GM19025 (cell line): ENCODE results near the gene AZGP1.
A peak's percentile ranks its signal among the peaks of the same experiment; 100 is the strongest.
"Not testable (repeated sequence)": the region's sequence is repeated elsewhere in the genome, so short reads cannot be mapped to it uniquely, and the experiment has no call there.

Experiments
- ATAC-seq: cut with Tn5 transposase; IDR thresholded peaks from one replicate; pipeline ENCODE4 v1.9.1; 2021; ENCODE audit warnings: mild to moderate bottlenecking, low read depth, moderate library complexity; ENCODE audit not compliant: unreplicated experiment

AZGP1 gene

DNA sequence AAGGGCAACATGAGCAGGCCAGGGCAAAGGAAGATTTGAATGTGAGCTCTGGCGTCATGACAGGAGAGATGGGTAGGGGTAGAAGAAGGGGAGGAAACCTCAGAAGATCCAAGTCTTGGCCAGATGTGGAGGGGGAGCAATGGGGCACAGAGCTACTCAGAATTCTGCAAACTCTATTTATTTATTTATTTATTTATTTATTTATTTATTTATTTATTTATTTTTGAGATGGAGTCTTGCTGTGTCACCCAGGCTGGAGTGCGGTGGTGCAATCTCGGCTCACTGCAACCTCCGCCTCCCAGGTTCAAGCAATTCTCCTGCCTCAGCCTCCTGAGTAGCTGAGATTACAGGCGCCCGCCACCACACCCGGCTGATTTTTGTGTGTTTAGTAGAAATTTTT is 21.2 kb downstream of the AZGP1 start:
- ATAC-seq: not testable (repeated sequence)

DNA sequence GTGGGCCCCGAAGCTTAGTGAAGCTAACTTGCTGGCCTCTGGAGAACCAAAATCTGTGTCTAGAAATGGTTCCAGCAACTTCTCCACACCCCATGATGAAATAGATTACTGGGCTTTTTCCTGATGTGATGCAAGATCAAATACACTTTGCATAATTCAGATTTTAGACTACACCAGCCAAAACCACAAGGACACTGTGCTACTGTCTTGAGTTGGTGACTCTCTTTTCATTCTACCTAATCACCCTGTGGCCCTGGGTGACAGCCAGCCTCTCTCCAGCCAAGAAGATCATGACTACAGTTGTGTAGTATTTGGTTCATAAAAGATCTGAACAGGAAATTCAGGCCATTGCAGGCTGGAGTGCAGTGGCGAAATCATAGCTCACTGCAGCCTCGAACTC is 22.2 kb downstream of the AZGP1 start:
- ATAC-seq: no peak

DNA sequence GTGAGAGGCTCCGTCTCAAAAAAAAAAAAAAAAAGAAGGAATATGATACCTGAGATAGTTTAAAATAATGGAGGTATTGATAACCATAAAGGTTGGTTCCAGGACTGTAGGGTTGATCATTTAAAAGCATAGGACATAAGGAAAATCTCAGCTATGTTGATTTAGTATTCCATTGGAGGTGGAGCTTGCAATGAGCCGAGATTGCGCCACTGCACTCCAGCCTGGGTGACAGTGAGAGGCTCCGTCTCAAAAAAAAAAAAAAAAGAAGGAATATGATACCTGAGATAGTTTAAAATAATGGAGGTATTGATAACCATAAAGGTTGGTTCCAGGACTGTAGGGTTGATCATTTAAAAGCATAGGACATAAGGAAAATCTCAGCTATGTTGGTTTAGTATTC is 23.2 kb downstream of the AZGP1 start:
- not testable (repeated sequence) for ATAC-seq

DNA sequence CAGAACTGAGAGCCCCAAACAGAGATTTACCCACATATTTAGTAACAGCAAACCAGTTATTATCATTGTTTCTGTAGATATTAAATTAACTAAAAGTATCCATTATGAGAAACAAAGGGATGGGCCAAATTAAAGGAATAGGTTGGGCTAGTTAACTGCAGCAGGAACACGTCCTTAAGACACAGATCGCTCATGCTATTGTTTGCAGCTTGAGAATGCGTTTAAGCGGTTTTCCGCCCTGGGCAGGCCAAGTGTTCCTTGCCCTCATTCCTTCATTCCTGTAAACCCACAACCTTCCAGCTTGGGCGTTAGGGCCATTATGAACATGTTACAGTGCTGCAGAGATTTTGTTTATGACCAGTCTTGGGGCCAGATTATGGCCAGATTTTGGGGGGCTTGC is 25.0 kb downstream of the AZGP1 start:
- not testable (repeated sequence) for ATAC-seq

- ATAC-seq: no peak
Observed at GRCh38 chr7:99949645-99950228, 26.1 kb downstream of the AZGP1 start.

- ATAC-seq: no peak
Observed at GRCh38 chr7:99947608-99948007, 28.2 kb downstream of the AZGP1 start.

- ATAC-seq: no peak
Observed at GRCh38 chr7:99944497-99945070, 31.2 kb downstream of the AZGP1 start.

DNA sequence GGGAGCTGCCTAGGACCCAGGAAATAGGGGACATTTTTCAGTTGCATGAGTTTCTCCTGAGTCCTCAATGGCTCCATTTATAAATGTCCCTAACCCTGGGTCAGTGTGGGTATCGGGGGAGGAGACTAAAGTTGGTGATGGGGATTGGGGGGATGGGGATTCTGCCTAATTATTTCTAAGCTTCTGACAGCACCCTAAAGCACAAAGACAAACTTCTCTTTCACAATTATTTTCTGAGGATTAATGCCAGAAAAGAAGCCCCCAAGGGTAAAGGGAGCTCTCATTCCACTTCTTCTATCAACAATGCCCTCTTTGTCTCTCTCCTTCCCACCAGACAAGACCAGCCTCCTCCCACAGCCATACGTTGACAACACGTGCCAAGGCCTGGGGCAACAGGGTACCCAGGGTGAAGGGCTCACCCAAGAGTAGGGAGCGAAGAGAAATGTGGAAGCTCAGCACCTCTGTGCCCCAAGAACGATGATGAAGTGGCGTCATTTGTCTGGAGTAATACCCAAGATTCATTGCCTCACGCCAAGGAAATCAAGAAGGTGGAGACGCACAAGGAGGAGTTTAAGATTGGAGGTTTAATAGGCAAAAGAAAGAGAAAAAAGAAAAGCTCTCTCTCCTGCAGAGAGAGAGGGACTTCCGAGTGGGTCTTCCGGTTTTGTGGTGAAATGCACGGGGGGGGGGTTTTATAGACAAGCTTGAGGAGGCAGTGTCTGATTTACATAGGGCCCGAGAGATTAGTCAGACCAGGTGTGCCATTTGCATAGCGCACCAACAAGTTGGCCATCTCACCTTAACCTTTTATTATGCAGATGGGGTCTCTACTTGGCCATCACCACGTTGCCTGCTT is 32.0 kb downstream of the AZGP1 start:
- no peak for ATAC-seq

- ATAC-seq: no peak
Observed at GRCh38 chr7:99938296-99938695, 37.5 kb downstream of the AZGP1 start.

DNA sequence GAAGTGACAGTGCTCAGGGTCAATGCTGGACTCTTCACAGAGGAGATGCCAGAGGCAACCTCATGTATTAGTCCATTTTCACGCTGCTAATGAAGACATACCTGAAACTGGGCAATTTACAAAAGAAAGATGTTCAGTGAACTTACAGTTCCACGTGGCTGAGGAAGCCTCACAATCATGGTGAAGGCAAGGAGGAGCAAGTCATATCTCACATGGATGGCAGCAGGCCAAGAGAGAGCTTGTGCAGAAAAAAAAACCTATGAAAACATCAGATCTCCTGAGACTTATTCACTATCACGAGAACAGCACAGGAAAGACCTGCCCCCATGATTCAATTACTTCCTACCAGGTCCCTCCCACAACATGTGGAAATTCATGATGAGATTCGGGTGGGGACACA is 40.8 kb downstream of the AZGP1 start:
- not testable (repeated sequence) for ATAC-seq

DNA sequence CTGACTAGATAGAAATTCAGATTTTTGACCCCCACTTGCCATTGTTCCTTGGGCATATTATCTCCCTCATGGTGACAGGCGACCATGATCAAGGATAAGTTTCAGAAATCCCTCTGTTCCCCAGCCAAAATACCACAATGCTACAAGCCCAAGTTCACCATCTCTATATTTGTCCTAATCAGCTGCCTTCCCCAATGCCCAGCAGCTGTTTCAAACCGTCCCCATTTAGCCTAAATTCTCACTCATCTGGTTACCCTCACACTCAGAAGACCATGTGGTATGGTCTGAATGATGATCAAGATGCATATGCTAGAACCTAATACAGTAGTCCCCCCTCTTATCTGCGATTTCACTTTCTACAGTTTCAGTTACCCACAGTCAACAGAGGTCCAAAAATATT is 45.5 kb downstream of the AZGP1 start:
- ATAC-seq: no peak

DNA sequence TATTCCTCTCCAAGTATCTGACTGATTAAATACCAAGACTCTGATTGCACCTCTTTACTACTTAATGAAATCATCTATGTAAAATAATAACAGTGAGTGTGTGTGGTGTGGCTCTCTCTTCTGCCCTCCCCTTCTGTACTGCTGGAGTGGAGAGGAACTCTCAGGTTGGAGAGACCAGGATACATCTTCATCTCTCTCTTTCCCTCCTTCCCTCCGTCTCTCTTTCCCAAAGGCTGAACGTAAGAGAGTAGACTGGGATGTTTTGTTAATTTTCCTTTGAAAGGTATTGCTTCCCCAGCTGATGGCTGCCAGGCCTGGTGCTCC is 46.1 kb downstream of the AZGP1 start:
- ATAC-seq: no peak

DNA sequence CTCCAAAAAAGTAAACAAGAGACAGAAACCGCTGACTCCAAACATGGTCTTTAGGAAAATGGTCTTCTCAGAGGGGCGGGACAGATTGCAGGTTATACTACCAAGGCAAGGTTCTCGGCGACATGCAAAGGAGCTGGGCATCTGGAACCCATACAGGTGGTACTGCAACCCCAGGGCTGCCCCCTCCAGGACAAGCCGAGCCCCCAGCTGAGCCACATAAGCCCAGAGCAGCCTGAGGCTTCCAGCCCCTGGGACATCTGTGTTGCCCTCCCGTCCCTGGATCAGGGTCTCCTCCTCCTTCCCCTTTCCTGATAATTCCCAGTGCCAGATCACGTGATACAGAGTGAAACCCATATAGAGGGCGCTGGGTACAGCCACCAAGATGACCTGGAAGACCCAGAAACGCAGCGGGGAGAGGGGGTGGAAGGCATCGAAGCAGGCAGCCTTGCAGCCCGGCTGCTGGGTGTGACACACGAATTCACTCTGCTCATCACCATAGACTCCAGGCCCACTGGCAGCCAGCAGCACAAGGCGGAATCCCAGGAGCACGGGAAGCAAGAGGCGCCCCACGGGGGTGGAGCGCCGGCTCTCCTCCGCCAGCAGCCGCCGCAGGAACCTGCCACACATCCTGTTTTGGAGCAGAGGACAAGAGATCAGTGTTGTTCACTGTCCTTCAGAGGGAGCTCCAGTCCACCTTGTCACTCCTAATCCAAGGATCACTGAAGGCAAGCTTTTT is 46.7 kb downstream of the AZGP1 start, which contains the start of gene GJC3:
Gene GJC3 (minus strand): TSS at position 627 of the 736 bp plus-strand sequence. CDS start 0 bp downstream, at position 627.
- ATAC-seq: no peak

DNA sequence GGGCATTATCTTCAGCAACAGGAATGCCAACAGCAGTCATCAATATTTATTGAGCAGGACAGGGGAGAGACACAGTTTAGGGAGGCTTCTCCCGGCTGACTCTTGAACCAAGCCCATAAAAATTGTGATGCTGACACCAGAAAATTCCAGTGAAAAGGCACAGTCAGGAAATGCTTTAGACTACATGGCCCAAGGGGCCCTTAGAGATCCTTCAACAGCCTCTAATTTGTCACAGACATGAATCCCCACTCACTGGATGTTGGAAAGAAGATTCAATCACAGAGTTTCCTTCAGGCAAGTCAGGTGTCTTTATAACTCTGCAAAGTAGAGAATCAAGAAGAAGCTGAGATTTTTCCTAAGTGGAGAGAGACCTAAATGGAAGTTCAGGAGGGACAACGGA is 47.6 kb downstream of the AZGP1 start:
- ATAC-seq: no peak

DNA sequence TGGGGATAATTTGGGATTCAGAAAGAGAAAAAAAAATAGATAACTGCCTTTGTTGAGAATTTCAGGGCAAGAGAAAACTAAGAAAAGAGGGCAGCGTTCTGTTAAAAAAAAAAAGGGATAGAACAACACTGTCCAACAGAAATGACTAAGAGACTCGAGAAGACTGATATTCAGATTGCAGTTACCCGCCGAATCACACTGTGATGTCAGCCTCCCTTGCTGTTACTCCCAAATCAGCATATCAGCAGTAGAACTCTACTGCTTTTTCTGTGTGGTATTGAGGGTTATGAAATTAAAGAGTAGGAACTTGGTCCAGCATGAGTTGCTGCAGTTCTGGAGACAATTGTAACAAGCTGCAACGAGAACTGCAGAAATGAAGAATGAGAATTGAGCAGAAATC is 48.3 kb downstream of the AZGP1 start:
- no peak for ATAC-seq

DNA sequence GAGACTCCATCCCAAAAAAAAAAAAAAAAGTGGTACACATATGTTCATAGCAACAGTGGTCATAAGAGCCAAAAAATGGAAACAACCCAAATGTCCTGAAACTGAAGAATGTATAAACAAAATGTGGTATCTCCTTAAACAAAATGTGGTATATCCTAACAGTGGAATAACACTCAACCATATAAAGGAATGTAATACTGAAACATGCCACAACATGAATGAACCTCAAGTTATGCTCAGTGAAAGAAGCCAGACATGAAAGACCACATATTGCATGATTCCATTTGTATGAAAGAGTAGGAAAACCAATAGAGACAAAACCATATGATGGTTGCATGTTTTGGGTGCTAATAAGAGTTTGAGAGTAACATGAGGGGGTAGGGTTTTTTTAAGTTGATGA is 49.5 kb downstream of the AZGP1 start:
- no peak for ATAC-seq

DNA sequence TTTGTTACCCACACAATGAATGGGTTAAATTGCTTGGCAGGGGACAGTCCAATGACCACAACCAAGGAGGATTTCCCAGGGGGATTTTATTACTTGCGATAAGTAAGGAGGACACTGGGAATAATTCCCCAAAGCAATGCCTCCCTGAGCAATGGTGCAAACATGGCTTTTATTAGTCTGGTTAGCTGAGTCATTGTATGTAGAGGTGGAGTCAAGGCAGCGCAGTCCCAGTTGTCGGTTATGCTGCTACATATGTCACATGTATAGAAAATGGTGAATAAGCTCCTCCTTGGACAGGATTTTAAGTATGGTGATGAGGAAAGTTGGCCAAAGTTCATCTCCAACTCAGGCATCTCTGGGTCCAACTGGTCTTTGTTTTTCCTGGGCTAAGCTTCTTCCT is 52.6 kb downstream of the AZGP1 start:
- no peak for ATAC-seq

- ATAC-seq: no peak
Observed at GRCh38 chr7:99920149-99920548, 55.7 kb downstream of the AZGP1 start.

DNA sequence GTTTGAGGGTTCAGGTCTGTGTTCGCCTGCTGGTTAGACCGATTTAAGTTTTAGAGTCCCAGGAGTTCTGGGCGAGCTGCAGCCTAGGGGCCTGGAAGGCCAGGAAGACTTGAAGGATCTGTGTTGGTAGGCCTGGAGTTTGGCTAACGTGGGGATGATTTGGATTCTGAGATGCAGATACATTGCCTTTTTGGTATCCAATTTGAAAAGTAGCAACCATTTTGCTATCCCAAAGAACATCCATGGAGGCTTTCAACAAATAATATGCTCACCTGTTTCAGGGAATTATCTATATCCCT is 56.1 kb downstream of the AZGP1 start:
- no peak for ATAC-seq

- peak; percentile 97 for ATAC-seq
Observed at GRCh38 chr7:99918959-99919813, 56.6 kb downstream of the AZGP1 start, which contains the start of gene TRIM4. TRIM4 (minus strand) TSS chr7:99919530; CDS start chr7:99919401, 129 bp downstream.
